LNCAP (cell line): ENCODE results near the gene PHB1.

Source experiments
- CTCF ChIP-seq: fragments of 450-650 bp; IDR thresholded peaks from 2 replicates; pipeline ENCODE4 v1.5.1; 2017; ENCODE audit warnings: mild to moderate bottlenecking

Gene PHB1

GRCh38 chr17:49361902-49362722 lies 52.6 kb downstream of the PHB1 start, which contains the start of gene ZNF652:
Gene ZNF652 (minus strand): TSS chr17:49362250. CDS start chr17:49317725, 44,525 bp downstream.
- TF ChIP-seq CTCF = no peak

- no peak for TF ChIP-seq CTCF
Measured at GRCh38 chr17:49361129-49361901, 53.4 kb downstream of the PHB1 start.

GRCh38 chr17:49360796-49361128 lies 53.9 kb downstream of the PHB1 start:
- TF ChIP-seq CTCF = no peak

- no peak for TF ChIP-seq CTCF
Measured at GRCh38 chr17:49359990-49360795, 54.5 kb downstream of the PHB1 start.

GRCh38 chr17:49358641-49359247 lies 55.9 kb downstream of the PHB1 start:
- TF ChIP-seq CTCF = no peak

- no peak for TF ChIP-seq CTCF
Measured at GRCh38 chr17:49357516-49357915, 57.2 kb downstream of the PHB1 start.

GRCh38 chr17:49356320-49356719 lies 58.4 kb downstream of the PHB1 start:
- no peak for TF ChIP-seq CTCF
